ENCODE data around the gene SLAIN1.

DNA sequence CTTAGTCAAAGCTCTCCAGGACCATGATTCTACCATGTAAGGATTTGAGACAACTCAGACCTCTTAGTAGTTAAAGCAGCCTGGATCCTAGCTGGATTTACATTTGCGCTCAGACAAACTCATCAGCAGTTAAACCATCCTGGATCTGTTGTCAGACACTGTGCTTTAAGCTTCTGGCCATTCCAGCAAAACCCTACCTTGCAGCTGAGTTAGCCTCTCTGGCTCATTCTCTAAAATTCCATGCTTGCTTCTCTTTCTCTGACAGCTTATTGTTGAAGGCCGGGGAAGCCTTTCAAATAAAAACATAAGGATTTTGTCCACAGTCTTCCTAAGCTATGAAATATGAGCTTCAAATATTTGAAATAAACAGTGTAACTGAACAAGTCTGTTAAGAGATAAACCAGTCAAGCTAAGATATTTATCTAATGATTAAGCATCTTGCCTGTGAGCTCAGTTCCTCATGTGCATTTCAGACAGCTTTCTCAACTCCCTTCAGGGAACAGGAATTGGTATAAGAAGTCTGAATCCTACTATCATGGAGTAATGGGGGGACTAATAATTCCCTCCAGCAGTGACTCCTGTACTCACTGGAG lies 89.3 kb downstream of the SLAIN1 start:
- TF ChIP-seq CTCF (conservative IDR thresholded peaks at IDR 0.05; ENCODE audit: low read depth, low read length) = no peak
- no peak for TF ChIP-seq EZH2 (IDR thresholded peaks at IDR 0.05; ENCODE audit: borderline replicate concordance, low read depth, low read length, poor library complexity, severe bottlenecking)

All from A673 (cell line).